Testis (tissue), 5 donors: Measurements from ENCODE around the gene ZBTB7B. TPM values are rescaled to one million over a fixed set of nuclear protein-coding genes. Genes with fewer than 3 reads are reported as not detected.

ENCODE experiments used
- DNase-seq: peaks from one replicate; pipeline ENCODE4 v3.0.0-alpha.2; 2019
- H3K27ac ChIP-seq, 2 donors: fragments of 200-600 bp; sonication (generic); one replicate each; pipeline ENCODE4 v1.5.1; 2019
- H3K27me3 ChIP-seq: fragments of 200-600 bp; sonication (generic); one replicate; pipeline ENCODE4 v1.5.1; 2019
- H3K36me3 ChIP-seq: fragments of 200-600 bp; sonication (generic); one replicate; pipeline ENCODE4 v1.5.1; 2017; ENCODE audit warnings: low read depth; ENCODE audit errors: missing control alignments
- H3K4me1 ChIP-seq: fragments of 200-600 bp; sonication (generic); one replicate; pipeline ENCODE4 v1.5.1; 2019
- H3K4me3 ChIP-seq, 2 donors: fragments of 200-600 bp; sonication (generic); one replicate each; pipeline ENCODE4 v1.5.1; 2017 to 2019
- H3K9me3 ChIP-seq: fragments of 200-600 bp; sonication (generic); one replicate; pipeline ENCODE4 v1.5.1; 2017
- POLR2A ChIP-seq: fragments of 450-650 bp; IDR thresholded peaks from one replicate; pipeline ENCODE4 v1.6.1; 2017; ENCODE audit warnings: antibody characterized with exemption, mild to moderate bottlenecking, moderate library complexity
- WGBS, 2 donors: methylation state at CpG; one replicate each; pipeline ENCODE4 v1.1.5; 2018; 5-methylcytosine and 5-hydroxymethylcytosine counted together
- intact Hi-C: fragments of 100-400 bp; cut with DNase I; formaldehyde crosslinking; loops from one replicate; pipeline ENCODE4 v1.15.1; 2023; ENCODE audit warnings: low total_unique reads
- long read RNA-seq, 2 donors: transcript quantifications; one replicate each; lab custom pipeline, GENCODE V29; 2026
- polyA plus RNA-seq: library from polyadenylated mRNA; stranded (reverse); fragments of 350-450 nt; fragmentation: Illumina TruSeq; extraction: RNeasy Lipid Tissue Mini Kit (QIAGEN cat#74804); gene quantifications from one replicate; pipeline ENCODE4 v1.2.3, GENCODE V29; 2014; ENCODE audit warnings: low read depth, low replicate concordance; ENCODE audit not compliant: insufficient read depth
- total RNA-seq, 2 donors: library from RNA; depleted of rRNA; stranded (reverse); fragments of >200 nt; gene quantifications; one replicate each; pipeline ENCODE4 v1.2.3, GENCODE V29; 2016
- TF ChIP-seq, protein P1 (sequence below), 3 experiments: fragments of 450-650 bp in 2 of 3; fragments of 200-600 bp in 1 of 3; sonication (generic) in 1 of 3; IDR thresholded peaks; one replicate each; pipeline ENCODE4 v1.5.1; 2016 to 2019; ENCODE audit warnings: antibody characterized with exemption in 3 of 3, mild to moderate bottlenecking in 2 of 3, moderate library complexity in 1 of 3

Gene ZBTB7B
- total RNA-seq (10 to 100 TPM; 21.1 to 22.4 TPM), polyA plus RNA-seq (18.6 TPM)
- long read RNA-seq, donor 1, partial matches to known transcripts = 7 of 10 reads
- long read RNA-seq, donor 1, other reads (novel, unspliced or antisense) = 0 of 10 reads
- long read RNA-seq, donor 2 = 0 reads

DNA sequence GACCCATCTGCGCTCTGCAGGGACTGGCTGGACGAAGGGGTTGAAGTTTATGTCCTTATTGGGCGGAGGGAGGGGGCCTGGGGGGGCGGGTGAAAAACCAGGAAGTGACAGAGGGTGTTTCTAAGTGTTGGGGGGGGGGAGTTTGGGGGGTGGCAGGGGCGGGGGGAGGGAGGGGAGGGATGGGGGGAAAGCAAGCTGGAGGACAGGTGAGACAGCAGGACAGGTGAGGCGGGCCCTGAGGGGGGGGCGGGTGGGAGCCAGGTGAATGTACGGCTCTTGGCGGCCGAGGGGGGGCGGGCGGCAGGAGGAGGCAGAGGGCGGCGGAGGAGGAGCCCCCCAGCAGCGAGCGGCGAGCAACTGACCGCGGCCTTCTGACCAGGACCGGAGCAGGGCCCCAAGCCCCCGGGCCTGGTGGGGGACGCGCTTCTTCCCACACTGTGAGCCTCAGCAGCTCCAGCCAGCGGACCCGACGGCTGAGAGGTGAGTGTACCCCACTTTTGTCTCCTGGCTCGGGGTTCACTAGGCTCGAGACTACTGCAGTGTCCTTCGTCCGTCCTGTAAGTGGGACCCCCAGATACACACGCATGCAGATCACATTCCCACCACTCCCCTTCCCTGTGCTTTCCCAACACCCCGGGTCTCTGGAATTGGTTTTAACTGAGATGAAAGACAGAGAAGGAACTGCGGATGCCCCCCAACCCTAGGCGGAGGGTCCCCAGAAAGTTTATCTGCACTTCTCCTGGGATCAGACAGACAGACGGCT, at the start of gene ZBTB7B:
Gene ZBTB7B, plus strand, starts transcription at position 339 of the 763 bp plus-strand sequence. CDS start 11,859 bp downstream, outside the sequence.
- peaks cover 31% of the 10 kb centered on the region for H3K4me1 ChIP-seq
- no peaks in the 10 kb centered on the region for H3K36me3 ChIP-seq
- H3K27me3 ChIP-seq = no peaks in the 10 kb centered on the region
- H3K9me3 ChIP-seq = no peaks in the 10 kb centered on the region
- H3K4me3 ChIP-seq = peak within 1 kb of the TSS; percentile 77 to 84
- 0 to 1% methylated on average over 9 to 32 of the region's 35 CpGs for WGBS, 2 donors
- intact Hi-C loops = no loop called here
- peak within 1 kb of the TSS; percentile 98 for H3K27ac ChIP-seq
- DNase-seq = no peak
- TF ChIP-seq, protein P1, sequence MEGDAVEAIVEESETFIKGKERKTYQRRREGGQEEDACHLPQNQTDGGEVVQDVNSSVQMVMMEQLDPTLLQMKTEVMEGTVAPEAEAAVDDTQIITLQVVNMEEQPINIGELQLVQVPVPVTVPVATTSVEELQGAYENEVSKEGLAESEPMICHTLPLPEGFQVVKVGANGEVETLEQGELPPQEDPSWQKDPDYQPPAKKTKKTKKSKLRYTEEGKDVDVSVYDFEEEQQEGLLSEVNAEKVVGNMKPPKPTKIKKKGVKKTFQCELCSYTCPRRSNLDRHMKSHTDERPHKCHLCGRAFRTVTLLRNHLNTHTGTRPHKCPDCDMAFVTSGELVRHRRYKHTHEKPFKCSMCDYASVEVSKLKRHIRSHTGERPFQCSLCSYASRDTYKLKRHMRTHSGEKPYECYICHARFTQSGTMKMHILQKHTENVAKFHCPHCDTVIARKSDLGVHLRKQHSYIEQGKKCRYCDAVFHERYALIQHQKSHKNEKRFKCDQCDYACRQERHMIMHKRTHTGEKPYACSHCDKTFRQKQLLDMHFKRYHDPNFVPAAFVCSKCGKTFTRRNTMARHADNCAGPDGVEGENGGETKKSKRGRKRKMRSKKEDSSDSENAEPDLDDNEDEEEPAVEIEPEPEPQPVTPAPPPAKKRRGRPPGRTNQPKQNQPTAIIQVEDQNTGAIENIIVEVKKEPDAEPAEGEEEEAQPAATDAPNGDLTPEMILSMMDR (IDR thresholded peaks at IDR 0.05) = no peak
- TF ChIP-seq POLR2A = no peak

DNA sequence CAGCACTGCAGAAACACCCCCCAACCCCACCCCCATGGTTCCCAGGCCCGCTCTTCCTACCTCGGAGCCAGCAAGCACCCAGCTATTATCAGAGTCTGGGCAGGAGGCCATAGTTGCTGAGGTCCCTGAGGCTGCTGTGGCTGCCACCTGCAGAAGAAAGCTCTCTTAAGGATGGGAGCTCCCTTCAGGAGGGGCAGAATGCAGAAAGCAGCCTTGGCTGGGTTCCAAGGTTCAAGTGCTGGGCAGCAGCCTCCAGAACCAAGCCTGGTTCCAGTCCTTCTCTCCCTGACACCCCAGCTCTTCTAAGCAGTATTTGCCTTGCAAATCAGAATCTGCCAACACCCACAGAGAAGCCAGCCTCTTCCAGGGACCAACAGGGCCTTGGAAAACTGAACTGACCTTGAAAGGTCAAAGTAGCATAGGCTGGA, 49.0 kb upstream of the ZBTB7B start:
- WGBS, 2 donors = 64 to 73% methylated on average over 2 of the region's 2 CpGs
- no peak overlapping the region for H3K27ac ChIP-seq
- no peaks in the 10 kb centered on the region for H3K36me3 ChIP-seq
- no peaks in the 10 kb centered on the region for H3K27me3 ChIP-seq
- no peak for DNase-seq
- intact Hi-C loops = loop anchor here (5.0 kb wide), 1 partner anchor 109 kb away; the partner anchor contains the start of gene EFNA4
- TF ChIP-seq, protein P1 (IDR thresholded peaks at IDR 0.05) = no peak
- TF ChIP-seq POLR2A = no peak
- H3K4me3 ChIP-seq = no peak overlapping the region
- H3K9me3 ChIP-seq = no peaks in the 10 kb centered on the region
- peaks cover 46% of the 10 kb centered on the region for H3K4me1 ChIP-seq

DNA sequence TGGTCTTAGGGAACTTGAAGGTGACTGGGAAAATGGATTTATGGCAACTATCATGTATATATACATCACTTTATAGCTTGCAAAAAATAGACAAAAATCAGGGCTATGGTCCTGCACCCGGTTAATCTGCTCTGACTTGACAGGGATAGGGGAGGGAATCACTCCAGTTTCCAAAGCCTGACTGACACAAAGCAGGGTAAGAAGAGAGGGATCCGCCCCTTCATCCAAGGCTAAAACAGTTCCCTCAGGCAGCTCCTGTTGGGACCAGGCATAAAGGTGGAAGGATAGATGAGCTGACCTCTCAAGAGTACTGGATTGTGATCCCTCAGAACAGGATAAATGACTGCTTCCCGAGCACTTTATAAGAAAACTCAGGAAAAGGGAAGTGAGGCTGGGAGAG, 48.1 kb upstream of the ZBTB7B start:
- TF ChIP-seq, protein P1 (IDR thresholded peaks at IDR 0.05) = no peak
- WGBS, 2 donors = 58 to 76% methylated on average over 3 of the region's 3 CpGs
- H3K4me3 ChIP-seq = no peak overlapping the region
- no peaks in the 10 kb centered on the region for H3K9me3 ChIP-seq
- H3K27me3 ChIP-seq = no peaks in the 10 kb centered on the region
- intact Hi-C loops = loop anchor here (5.0 kb wide), 1 partner anchor 108 kb away; the partner anchor contains the start of gene EFNA4
- H3K27ac ChIP-seq = no peak overlapping the region
- H3K36me3 ChIP-seq = no peaks in the 10 kb centered on the region
- peaks cover 46% of the 10 kb centered on the region for H3K4me1 ChIP-seq
- DNase-seq = no peak

DNA sequence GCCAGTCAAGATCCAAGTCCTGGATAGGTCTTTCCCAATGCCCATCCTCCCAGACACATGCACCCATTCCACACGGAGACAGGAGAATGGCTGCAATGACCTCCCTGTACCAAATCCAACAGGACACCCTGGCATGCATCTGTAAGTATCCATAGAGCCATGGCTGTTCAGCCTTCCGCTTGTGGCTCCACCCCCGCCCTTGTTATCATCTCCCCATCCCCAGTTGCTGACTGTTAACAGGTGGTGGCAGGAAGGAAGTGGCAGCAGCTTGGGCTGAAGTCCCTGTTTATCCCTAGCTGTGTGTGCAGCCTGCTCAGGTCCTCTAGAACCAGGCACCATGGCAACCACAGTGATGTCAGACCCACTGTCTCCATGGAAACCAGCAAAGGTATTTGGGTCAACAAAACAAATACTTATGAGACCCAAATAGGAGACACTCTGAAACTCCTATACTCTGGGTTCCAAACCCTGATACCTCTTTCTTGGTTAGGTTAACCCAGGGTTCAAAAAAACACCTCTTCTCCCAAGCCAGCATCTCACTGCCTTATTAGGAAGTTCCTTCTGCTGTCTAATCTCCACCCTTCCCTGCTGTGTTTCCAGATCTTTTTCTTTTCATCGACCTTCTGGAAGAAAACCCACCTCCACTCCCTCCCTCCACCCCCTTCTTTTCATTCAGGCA, 47.4 kb upstream of the ZBTB7B start:
- H3K9me3 ChIP-seq = no peaks in the 10 kb centered on the region
- peaks cover 46% of the 10 kb centered on the region for H3K4me1 ChIP-seq
- peak overlapping the region; percentile 56 to 77 for H3K27ac ChIP-seq
- no peaks in the 10 kb centered on the region for H3K36me3 ChIP-seq
- intact Hi-C loops = no loop called here
- no peaks in the 10 kb centered on the region for H3K27me3 ChIP-seq
- TF ChIP-seq, protein P1 (IDR thresholded peaks at IDR 0.05) = no peak
- TF ChIP-seq POLR2A = no peak
- WGBS, 2 donors = 11 to 28% methylated on average over 4 of the region's 4 CpGs
- peak; percentile 70 for DNase-seq
- peak overlapping the region; percentile 60 to 64 for H3K4me3 ChIP-seq
